GM21367 (cell line): ENCODE measurements around the gene HSPG2.
"Not testable (repeated sequence)": the region's sequence is repeated elsewhere in the genome, so short reads cannot be mapped to it uniquely, and the experiment has no call there.

ENCODE experiments used
- ATAC-seq: cut with Tn5 transposase; IDR thresholded peaks from one replicate; pipeline ENCODE4 v1.9.1; 2021; ENCODE audit not compliant: unreplicated experiment

The HSPG2 gene

GRCh38 chr1:21935393-21935804, 1.7 kb downstream of the HSPG2 start:
- no peak for ATAC-seq

GRCh38 chr1:21933397-21934248, 3.5 kb downstream of the HSPG2 start:
- ATAC-seq: no peak

- ATAC-seq: no peak
These were observed 5.0 kb downstream of the HSPG2 start for GRCh38 chr1:21932127-21932526.

GRCh38 chr1:21931171-21932093, 5.7 kb downstream of the HSPG2 start:
- ATAC-seq: no peak

GRCh38 chr1:21930629-21931170, 6.4 kb downstream of the HSPG2 start:
- ATAC-seq: no peak

- ATAC-seq: no peak
These were observed 7.0 kb downstream of the HSPG2 start for GRCh38 chr1:21930080-21930571.

GRCh38 chr1:21927533-21928237, 9.4 kb downstream of the HSPG2 start:
- ATAC-seq: no peak

GRCh38 chr1:21926814-21927532, 10.1 kb downstream of the HSPG2 start:
- ATAC-seq: no peak

- no peak for ATAC-seq
These were observed 11.0 kb downstream of the HSPG2 start for GRCh38 chr1:21926065-21926464.

GRCh38 chr1:21925334-21925940, 11.7 kb downstream of the HSPG2 start:
- ATAC-seq: no peak

- ATAC-seq: no peak
These were observed 12.6 kb downstream of the HSPG2 start for GRCh38 chr1:21924503-21925005.

- no peak for ATAC-seq
These were observed 14.8 kb downstream of the HSPG2 start for GRCh38 chr1:21922090-21923013.

GRCh38 chr1:21921100-21921875, 15.8 kb downstream of the HSPG2 start:
- ATAC-seq: no peak

GRCh38 chr1:21919520-21919919, 17.6 kb downstream of the HSPG2 start:
- no peak for ATAC-seq

- ATAC-seq: not testable (repeated sequence)
These were observed 19.9 kb downstream of the HSPG2 start for GRCh38 chr1:21917239-21917631.

GRCh38 chr1:21916447-21917238, 20.5 kb downstream of the HSPG2 start:
- no peak for ATAC-seq
